NT2/D1 (cell line): ENCODE data around the gene CAMK2D.

Experiments
- SUZ12 ChIP-seq: IDR thresholded peaks from 2 replicates; pipeline ENCODE4 v1.6.1; 2011; ENCODE audit not compliant: insufficient read length, insufficient read depth; ENCODE audit errors: extremely low read depth
- YY1 ChIP-seq: IDR thresholded peaks from 2 replicates; pipeline ENCODE4 v1.6.1; 2011; ENCODE audit not compliant: insufficient read length, insufficient read depth
- ZNF274 ChIP-seq: IDR thresholded peaks from 2 replicates; pipeline ENCODE4 v1.6.1; 2011; ENCODE audit warnings: mild to moderate bottlenecking, low read depth, low read length

DNA sequence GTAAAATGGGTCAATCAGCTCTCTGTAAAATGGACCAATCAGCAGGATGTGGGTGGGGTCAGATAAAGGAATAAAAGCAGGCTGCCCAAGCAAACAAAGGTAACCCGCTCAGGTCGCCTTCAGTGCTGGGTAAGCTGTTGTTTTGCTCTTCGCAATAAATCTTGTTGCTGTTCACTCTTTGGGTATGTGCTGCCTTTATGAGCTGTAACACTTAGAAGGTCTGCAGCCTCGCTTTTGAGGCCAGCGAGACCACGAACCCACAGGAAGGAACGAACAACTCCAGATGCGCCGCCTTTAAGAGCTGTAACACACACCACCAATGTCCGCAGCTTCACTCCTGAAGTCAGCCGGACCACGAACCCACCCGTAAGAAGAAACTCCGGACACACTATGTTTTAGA, 11.5 kb upstream of the CAMK2D start:
- TF ChIP-seq YY1 (no peak), SUZ12 (no peak), ZNF274 (no peak)
